ENCODE measurements around the gene SLC9A2.

GRCh38 chr2:102708847-102709559, 89.7 kb downstream of the SLC9A2 start:
- TF ChIP-seq, protein P1, sequence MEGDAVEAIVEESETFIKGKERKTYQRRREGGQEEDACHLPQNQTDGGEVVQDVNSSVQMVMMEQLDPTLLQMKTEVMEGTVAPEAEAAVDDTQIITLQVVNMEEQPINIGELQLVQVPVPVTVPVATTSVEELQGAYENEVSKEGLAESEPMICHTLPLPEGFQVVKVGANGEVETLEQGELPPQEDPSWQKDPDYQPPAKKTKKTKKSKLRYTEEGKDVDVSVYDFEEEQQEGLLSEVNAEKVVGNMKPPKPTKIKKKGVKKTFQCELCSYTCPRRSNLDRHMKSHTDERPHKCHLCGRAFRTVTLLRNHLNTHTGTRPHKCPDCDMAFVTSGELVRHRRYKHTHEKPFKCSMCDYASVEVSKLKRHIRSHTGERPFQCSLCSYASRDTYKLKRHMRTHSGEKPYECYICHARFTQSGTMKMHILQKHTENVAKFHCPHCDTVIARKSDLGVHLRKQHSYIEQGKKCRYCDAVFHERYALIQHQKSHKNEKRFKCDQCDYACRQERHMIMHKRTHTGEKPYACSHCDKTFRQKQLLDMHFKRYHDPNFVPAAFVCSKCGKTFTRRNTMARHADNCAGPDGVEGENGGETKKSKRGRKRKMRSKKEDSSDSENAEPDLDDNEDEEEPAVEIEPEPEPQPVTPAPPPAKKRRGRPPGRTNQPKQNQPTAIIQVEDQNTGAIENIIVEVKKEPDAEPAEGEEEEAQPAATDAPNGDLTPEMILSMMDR (conservative IDR thresholded peaks at IDR 0.05) = no peak
- no peak for TF ChIP-seq EZH2 (IDR thresholded peaks at IDR 0.05; ENCODE audit: low read depth)

Data from PC-9 (cell line).